T47D (cell line): ENCODE measurements around the gene SND1.

Source experiments
- DNase-seq, 2 experiments: peaks; one replicate each; pipeline versions ENCODE4 v3.0.0 to v3.0.0-alpha.2; 2011 to 2012; ENCODE audit warnings: low read depth in 1 of 2, low spot score in 1 of 2
- JUND ChIP-seq: IDR thresholded peaks from 2 replicates; pipeline ENCODE4 v1.6.1; 2012; ENCODE audit warnings: low read depth
- in situ Hi-C: cut with HindIII; loops from 2 replicates; pipeline ENCODE4 v1.10.0; 2016; ENCODE audit warnings: low sequenced_read_pairs, low pct_unique_long_range_greater_than_20kb

Gene SND1

GRCh38 chr7:128017460-128017859 lies 365.5 kb downstream of the SND1 start:
- TF ChIP-seq JUND, result no peak
- in situ Hi-C loops, result no loop called here
- peak in 1 of 2 experiments; percentile 26 for DNase-seq

- in situ Hi-C loops, result no loop called here
- no peak for TF ChIP-seq JUND
- no peak for DNase-seq
These were observed 366.2 kb downstream of the SND1 start for GRCh38 chr7:128017862-128018845.

- in situ Hi-C loops, result no loop called here
- no peak for DNase-seq
- no peak for TF ChIP-seq JUND
These were observed 367.3 kb downstream of the SND1 start for GRCh38 chr7:128019288-128019687.

- DNase-seq, result no peak
- in situ Hi-C loops, result no loop called here
- no peak for TF ChIP-seq JUND
These were observed 368.2 kb downstream of the SND1 start for GRCh38 chr7:128020159-128020558.

GRCh38 chr7:128021366-128021765 lies 369.4 kb downstream of the SND1 start:
- peak in 1 of 2 experiments; percentile 53 for DNase-seq
- in situ Hi-C loops, result no loop called here
- TF ChIP-seq JUND, result no peak

GRCh38 chr7:128022631-128023532 lies 370.9 kb downstream of the SND1 start:
- TF ChIP-seq JUND, result no peak
- in situ Hi-C loops, result no loop called here
- DNase-seq, result peak in 1 of 2 experiments; percentile 28

- in situ Hi-C loops, result no loop called here
- no peak for DNase-seq
- no peak for TF ChIP-seq JUND
These were observed 372.2 kb downstream of the SND1 start for GRCh38 chr7:128024151-128024550.

- DNase-seq, result no peak
- TF ChIP-seq JUND, result no peak
- in situ Hi-C loops, result no loop called here
These were observed 373.4 kb downstream of the SND1 start for GRCh38 chr7:128025380-128025779.

- no peak for DNase-seq
- in situ Hi-C loops, result no loop called here
- no peak for TF ChIP-seq JUND
These were observed 373.8 kb downstream of the SND1 start for GRCh38 chr7:128025819-128026218.

GRCh38 chr7:128026551-128026950 lies 374.6 kb downstream of the SND1 start:
- in situ Hi-C loops, result no loop called here

GRCh38 chr7:128027485-128027980 lies 375.5 kb downstream of the SND1 start:
- no peak for DNase-seq
- in situ Hi-C loops, result no loop called here
- no peak for TF ChIP-seq JUND

More at GRCh38 chr7:128026551-128026950, 374.6 kb downstream of the SND1 start:
- no peak for TF ChIP-seq JUND
- no peak for DNase-seq

GRCh38 chr7:128029405-128029995 lies 377.5 kb downstream of the SND1 start:
- in situ Hi-C loops, result no loop called here
- no peak for DNase-seq
- TF ChIP-seq JUND, result no peak

- in situ Hi-C loops, result no loop called here
- TF ChIP-seq JUND, result no peak
- DNase-seq, result no peak
These were observed 378.3 kb downstream of the SND1 start for GRCh38 chr7:128030263-128030653.
